Activated CD4-positive, alpha-beta T cell treated with anti-CD3 and anti-CD28 coated beads, Interleukin-2, amount 50 U/mL, for 1 hour (primary cell): Measurements from ENCODE around the gene THBS4.
"Not testable (repeated sequence)": the region's sequence is repeated elsewhere in the genome, so short reads cannot be mapped to it uniquely, and the experiment has no call there.

Experiments
- DNase-seq: peaks from one replicate; pipeline ENCODE4 v3.0.0-alpha.2; 2020

Gene THBS4

DNA sequence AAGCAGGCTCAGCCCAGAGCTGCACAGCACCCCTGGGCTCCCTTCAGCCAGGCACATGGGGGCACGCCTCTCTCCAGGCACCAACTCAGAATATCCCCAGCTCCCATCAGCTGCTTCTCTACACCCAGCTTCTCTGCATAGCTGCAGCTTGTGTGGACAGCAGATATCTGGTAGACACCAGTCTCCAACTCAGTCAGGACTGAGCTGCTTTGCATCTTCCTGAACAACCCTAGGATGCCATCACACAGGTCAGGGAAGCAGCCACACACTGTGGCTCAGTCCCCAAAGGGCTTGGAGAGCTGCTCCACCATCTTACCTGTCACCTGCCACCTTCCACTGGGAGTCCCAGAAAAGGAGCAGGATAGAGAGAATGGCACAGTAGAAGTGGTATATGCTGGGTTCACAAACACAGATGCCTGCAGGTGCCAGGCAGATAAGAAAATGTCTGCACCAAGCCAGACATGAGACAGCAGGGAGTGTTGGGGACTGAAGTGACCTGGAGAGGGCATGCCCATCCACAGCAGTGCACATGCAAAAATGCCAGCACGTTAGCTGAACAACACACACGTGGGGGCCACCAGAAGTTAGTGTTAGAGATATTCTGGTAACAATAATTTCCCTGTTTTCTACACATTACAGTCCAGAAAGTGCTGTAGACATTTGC is 42.0 kb downstream of the THBS4 start:
- no peak for DNase-seq

DNA sequence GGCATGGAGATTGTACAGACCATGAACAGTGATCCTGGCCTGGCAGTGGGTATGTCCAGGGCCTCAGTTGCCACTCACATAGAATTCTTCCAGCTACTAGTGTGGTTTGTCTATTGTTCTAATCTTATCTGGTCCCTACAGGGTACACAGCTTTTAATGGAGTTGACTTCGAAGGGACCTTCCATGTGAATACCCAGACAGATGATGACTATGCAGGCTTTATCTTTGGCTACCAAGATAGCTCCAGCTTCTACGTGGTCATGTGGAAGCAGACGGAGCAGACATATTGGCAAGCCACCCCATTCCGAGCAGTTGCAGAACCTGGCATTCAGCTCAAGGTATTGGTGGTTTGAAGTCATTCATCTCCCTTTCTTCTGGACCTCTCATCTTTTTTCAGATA is 43.8 kb downstream of the THBS4 start:
- DNase-seq: no peak

DNA sequence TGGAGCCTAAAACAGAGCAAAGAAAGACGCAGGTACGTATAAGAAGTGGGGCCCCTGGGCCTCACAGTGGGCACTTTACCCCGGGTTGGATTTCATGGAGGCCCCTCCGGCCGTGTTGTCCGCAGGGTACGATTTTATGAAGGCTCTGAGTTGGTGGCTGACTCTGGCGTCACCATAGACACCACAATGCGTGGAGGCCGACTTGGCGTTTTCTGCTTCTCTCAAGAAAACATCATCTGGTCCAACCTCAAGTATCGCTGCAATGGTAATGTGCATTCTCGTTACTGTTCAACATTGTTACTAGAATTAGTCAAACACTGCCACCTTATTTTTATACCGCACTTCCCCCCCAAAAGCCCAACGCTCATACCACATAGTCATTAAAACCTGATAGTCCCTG is 47.1 kb downstream of the THBS4 start:
- DNase-seq: no peak

DNA sequence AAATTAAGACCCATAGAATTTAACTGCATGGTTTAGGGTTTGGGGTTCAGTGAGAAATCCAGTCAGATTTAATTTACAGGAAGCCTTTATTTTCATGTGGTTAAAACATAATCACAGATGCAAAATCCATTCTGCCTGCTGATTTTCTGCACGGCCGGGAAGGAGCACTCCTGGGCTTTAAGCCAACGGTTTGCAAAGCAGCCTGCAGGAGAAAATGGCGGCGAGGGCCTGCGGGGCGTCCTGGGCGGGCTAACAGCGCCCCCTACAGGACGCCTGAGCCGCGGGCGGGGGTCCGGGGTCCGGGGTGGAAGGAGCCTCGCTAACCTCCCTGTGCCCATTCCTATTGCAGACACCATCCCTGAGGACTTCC is 47.6 kb downstream of the THBS4 start:
- no peak for DNase-seq

DNA sequence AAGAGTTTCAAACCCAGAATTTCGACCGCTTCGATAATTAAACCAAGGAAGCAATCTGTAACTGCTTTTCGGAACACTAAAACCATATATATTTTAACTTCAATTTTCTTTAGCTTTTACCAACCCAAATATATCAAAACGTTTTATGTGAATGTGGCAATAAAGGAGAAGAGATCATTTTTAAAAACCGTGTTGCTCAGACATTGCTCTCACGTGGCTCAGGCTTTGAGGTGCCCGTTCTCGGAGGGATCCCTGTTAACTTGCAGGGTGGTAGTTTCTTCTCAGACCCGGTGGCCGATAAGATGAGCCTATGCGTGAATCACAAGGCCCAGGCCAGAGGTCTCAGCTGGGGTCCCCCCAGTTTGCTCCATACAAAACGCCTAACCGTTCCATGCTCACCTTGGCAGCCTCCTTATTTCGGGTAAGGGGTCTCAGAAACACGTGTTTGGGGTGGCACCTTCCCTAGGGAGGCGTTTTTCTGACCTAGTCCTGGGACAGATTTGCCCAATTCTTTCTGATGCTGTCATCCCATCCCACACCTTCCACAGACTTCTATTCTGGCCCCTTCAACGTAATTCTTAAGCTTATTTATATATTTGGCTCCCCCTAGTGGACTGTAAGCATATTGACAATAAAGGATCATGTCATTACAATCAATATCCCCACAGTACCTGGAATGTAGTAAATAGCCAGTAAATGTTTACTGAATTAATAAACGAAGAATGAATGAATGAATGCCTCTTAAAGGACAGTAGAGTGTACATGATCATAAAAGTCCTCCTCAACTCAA is 48.1 kb downstream of the THBS4 start:
- no peak for DNase-seq

DNA sequence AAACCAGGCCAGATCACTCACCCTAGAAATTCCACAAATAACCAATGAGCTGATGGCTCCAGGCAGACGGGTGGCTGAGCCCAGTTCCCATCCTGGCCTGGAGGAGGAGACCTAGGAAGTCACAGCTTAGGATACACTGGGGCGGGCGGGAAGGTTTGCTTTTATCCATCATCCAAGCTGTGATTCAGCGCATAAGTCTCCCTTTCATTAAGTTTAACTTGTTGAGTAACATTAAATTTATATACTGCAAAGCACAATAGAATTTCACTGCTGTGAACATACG is 55.7 kb downstream of the THBS4 start:
- no peak for DNase-seq

DNA sequence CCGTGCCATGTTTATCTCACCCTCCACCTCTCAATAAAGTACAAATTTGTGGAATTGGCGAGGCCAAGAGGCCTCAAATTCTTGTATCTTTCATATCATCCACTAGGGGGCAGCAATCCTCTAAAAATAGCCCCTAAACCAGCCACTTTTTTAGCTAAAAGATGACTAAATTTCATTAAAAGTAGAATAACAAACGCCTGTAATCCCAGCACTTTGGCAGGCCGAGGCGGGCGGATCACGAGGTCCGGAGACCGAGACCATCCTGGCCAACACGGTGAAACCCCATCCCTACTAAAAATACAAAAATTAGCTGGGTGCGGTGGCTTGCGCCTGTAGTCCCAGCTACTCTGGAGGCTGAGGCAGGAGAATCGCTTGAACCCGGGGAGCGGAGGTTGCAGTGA is 56.6 kb downstream of the THBS4 start:
- DNase-seq: peak; percentile 7

DNA sequence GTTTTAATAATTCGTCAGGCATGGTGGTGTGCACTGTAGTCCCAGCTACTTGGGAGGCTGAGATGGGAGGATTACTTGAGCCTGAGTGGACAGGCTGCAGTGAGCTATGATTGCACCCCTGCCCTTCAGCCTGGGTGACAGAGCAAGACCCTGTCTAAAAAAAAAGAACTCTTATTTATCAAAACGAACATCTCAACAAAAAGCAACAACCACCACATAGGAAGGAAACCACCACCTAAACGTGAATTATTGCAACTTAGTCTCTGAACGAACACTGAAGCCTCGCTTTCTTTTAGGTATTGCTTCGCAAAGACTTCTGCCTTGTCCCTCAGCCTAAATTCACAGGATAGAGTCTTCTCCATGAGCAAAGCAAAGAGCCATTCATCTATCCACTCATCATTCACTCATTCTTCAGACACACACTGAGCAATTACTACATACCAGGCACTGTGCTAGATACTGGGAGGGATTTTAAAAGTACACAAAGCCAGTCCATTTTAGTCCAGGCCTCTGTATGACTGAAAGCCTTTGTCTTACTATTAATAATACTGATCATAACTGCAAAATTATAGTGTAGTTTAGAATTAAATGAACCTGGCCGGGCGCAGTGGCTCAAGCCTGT is 57.4 kb downstream of the THBS4 start:
- DNase-seq: no peak

DNA sequence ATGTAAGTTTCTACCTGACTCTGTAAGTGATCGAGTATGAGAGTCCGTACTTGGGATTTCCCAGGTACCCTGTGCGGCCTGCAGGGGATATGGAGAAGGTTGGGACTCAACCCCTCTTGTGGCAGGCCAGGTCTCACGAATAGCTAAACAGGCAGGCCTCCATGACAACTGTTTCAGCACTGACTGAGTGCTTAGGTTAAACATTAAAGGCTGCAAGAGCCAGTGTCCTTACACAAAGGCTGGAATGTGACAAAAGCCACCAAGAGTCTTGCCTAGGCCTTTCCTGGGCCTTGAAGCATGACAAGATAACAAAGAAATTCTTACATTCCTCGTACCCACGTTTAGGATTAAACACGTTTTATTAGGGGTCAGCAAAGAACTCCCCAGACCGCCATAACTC is 58.6 kb downstream of the THBS4 start:
- DNase-seq: no peak

DNA sequence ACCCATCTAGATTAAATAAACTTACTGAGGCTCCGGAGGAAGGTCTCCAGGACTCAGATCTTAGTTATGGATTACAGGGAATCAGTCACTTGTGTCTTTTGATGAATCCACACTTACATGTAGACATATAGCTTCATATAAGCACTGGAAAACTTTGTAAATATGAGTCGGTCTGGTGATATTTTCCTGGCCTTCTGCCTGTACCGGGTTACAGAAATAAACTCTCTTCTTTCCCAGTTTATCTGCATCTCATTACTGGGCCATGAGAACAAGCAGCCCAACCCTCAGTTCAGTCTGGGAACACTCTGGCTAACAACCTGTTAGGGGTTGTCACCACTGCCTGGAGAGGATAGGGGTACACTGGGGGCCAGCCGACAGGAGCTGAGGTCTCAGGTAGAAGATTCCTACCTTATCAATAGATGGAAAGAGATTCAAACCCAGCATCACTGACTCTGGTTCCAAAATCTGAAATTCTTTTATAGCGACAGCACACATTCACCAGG is 59.1 kb downstream of the THBS4 start:
- DNase-seq: no peak

DNA sequence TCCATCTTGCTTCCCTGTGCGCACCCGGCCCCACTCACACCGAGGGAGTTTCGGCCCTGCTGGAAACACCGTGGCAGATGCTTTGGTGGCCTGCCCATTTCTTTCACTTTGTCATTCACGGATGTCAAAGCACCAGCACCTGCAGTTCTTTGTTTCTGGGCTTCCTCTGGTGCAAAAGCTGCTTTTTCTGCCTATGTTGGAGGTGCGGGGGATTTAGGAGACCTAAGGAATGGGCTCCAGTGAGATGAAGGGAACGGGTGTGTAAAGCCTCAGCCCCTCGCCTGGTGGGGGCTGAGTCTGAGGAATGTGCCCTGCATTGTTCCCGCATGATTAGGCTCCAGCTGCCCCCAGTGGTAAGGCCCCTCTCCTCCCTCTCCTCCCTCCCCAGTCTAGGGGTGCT is 62.3 kb downstream of the THBS4 start:
- DNase-seq: no peak

DNA sequence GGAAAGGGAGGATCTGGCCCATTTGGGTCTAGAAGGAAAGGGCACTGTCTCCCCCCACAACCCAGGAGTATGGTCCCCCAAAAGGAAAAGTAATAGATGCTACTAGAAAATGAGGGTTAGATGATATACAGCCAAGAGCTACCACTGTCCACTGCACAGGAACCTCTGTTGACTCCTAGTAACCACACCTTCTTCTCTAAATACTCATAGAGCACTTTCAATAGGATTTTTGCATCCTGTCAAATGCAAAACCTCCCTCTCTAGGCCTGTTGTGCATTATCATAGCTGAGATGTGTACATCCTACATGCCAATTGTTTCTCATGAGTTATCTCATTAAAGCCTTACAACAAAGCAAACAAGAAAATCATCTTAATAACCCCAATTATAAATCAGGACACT is 66.8 kb downstream of the THBS4 start:
- no peak for DNase-seq

DNA sequence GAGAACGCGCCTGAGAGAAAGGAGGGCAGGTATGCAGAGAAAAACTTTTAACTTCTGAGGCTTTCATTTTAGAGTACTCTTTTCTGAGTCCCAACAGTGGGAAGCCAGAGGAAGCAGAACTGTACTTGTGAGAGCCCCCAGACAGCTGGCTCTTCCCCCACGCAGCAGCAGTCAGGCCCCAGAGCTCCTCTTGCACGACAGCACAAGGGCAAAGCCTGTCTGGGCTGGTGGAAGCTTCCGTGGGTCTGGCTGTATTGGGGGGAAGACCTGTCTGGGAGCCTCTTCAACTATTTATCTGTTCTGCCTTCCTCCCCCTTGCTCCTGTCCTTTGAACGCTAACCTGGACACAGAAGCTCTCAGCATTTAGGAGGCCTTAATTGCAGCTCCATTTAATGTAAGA is 68.2 kb downstream of the THBS4 start:
- DNase-seq: no peak

DNA sequence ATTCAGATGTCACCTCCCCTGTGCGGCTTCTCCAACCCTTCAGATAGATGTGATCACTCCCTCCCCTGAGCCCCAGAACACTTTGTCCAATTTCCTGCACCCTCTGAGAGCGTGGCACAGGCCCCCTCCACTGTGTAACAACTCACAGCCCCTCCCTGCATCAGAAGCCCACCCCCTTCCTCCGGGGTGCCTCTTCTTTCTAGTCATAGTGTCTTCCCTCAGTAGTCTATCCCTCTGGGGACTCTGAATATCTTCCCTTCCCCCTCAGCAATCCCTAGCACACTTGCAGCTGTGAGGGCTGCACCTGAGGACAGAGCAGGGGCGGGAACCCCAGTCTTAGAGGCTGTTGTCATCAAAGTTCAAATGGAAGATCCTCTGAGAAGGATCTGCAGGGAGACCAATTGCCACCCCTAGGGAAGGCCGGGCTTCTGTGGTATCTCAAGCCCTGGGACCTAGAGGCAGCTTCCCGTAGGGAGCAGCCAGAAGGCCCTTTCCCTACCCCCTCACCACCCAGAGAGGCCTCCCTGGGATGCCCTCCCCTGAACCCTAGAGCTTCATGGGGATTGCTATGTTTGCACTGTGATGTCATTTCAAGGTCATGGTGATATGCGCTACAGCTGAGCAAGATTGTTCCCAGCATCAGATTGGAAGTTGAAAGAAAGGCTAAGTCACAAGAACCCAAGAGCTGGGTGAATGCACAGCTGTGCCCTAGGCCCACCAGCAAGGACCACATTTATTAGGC is 70.7 kb downstream of the THBS4 start:
- no peak for DNase-seq

DNA sequence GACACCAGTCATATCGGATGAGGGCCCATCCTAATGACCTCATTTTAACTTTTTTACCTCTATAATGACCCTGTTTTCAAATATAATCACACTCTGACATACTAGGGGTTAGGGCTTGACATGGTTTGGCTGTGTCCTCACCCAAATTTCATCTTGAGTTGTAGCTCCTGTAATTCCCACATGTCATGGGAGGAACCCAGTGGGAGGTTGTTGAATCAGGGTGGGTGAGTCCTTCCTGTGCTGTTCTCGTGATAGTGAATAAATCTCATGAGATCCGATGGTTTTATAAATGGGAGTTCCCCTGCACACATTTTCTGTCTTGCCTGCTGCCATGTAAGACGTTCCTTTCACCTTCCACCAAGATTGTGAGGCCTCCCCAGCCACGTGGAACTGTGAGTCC is 71.8 kb downstream of the THBS4 start:
- no peak for DNase-seq

DNA sequence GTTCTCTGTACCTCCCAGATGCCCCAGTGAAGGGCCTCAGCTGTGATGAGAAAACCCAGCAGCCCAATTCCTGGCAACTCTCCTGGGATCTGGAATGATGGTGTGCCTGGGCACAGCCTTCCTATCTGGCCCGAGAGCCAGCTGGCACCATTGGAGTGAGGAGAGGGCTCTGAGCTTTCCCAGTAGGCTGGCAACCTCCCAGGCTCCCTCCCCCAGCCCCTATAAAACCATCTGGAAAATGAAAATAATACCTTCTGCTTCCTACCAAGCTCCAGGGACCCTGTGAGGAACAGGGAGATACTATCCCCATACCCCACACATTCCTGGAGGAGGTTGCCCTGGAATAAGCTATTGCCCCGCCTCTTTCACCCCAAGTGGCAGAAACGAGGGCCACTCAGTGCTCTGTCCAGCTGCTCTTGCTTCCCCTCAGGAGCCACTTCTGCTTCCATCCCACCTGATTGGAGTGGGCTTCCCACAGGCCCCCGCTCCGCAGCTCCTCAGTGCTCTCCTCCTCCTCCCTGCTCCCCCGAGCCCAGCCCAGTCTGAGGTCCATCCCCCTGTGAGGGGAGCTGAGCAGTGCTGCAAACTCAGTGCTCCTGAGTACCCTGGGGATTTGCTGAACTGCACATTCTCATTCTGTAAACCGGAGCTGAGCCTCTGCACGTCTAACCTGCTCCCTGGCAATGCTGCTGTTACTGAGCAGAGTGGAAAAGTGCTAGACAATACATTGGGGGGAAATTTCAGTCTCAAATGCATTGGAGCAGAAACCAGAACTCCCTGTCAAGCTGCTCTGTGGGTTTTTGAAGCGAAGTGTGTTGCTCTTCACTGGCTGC is 74.7 kb downstream of the THBS4 start:
- no peak for DNase-seq

DNA sequence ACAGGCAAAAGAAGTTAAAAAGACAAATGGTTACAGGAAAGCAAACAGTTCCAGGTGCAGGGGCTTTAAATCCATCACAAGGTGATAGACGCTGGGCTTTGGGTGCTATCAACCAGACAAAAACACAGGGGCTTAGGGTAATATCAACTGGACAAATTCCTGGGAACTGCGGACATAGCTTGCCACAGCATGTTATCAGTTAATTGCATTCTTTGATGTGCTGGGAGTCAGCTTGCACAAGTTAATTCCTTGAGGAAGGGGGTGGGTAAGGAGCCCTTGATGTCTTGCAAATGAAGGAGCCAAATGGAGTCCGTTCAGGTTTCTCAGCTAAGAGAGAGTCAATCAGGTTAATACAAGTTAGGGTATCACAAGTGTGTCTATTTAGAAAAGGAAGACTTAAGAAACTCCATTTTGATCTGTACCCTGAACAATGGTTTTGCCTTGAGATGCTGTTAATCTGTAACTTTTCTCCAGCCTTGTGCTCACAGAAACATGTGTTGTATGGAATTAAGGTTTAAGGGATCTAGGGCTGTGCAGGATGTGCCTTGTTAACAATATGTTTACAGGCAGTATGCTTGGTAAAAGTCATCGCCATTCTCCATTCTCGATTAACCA is 76.3 kb downstream of the THBS4 start:
- DNase-seq: not testable (repeated sequence)

DNA sequence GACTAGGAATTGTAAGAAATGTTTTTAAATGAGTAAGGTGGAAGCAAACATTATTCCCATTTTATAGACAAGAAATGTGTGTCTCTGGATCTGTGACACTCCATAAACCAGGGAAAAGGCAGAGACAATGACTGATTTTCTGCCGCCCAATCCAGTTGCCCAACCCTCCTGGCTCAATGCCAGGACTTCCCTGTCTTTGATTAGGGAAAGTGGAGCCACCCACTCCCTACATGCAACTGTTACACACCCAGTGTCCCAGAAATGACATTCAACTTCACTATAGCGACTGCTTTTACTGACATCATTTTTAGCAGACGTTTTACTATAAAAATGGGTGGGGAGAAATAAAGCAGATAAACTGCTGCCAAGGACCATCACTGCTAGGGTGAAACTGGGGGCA is 79.7 kb downstream of the THBS4 start:
- DNase-seq: no peak

DNA sequence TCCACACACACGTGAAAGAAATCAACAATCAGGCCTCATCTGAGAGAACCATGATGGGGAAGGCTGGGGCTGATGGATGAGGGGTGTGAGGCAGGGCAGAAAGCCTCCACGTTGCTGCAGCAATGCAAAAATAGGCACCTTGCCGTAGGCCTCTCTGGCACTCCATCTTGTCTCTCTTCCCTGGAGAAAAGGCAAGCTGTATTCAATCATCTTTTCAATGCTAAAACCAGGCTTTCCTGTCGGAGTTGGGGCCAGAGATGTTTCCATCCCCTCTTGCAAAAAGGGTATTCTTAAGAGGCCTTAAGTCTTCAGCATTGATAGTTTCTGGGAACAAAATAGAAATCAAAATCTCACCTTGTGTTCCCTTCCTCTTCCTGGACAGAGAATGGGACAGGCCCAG is 80.9 kb downstream of the THBS4 start:
- DNase-seq: no peak

DNA sequence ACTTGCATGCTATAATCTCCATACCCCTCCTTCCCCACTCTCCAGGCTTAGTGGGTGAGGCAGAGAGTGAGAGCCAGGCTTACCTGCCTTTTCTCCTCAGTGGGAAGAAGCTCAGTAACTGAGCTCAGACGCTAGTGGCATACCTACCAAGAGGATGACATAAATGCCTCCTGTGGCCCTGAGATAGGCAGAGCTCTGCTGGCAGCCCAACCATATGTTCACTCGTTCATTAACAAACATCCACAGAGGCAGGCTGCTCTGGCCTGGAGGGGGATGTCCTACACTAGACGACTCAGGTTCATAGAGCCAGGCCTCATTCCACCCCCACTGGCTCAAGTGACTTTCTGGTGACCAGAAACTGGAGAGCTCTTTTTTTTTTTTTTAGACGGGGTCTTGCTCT is 81.3 kb downstream of the THBS4 start:
- no peak for DNase-seq

DNA sequence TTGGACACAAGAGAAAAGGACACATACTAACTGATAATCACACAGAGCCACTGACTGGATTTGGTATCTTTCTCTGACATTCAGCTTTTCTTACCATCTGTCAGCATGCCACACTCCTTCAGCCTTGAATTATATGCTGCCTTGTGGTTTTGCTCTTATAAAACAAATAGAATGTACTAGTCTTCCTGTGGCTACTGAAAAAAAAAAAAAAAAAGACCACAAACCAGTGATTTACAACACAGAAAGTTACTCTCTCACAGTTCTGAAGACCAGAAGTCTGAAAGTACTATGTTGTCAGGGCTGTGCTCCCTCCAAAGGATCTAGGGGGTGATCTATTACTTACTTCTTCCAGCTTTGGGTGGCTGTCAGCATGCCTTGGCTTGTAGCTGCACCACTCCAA is 82.3 kb downstream of the THBS4 start:
- DNase-seq: no peak

DNA sequence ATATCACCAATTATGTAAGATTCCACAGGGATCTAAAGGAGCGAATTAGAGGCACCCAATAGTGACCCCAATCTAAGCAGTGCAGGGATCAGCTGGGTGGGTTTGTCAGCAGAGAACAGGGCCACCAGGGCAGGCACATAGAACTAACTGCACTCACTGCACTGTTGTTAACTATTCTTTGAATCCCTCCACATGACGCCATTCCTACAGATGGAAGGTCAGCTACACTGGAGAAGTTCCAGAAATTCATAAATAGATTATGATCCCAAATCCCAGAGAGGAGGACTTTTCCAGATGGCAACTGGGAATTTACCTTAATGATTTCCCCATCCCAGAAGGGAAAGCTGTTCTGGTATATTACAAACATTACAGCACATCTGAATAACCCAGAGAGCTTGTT is 84.2 kb downstream of the THBS4 start:
- no peak for DNase-seq
